Right atrium auricular region (tissue), 2 donors: ENCODE data around the gene TMEM52. TPM values are rescaled to one million over a fixed set of nuclear protein-coding genes. Genes with fewer than 3 reads are reported as not detected.
"Not testable (repeated sequence)": the region's sequence is repeated elsewhere in the genome, so short reads cannot be mapped to it uniquely, and the experiment has no call there.

Experiments used
- DNase-seq: peaks from one replicate; pipeline ENCODE4 v3.0.0-alpha.2; 2019; ENCODE audit warnings: low spot score
- H3K27ac ChIP-seq, 2 donors: fragments of 200-600 bp; sonication (generic); 1 replicate in 1 of 2; 2 replicates in 1 of 2; pipeline ENCODE4 v1.5.1; 2016 to 2019
- H3K27me3 ChIP-seq, 2 donors: fragments of 200-600 bp; sonication (generic); one replicate each; pipeline versions ENCODE4 v1.5.1 to v1.6.0; 2017 to 2019
- H3K36me3 ChIP-seq: fragments of 200-600 bp; sonication (generic); one replicate; pipeline ENCODE4 v1.5.1; 2016
- H3K4me1 ChIP-seq, 2 donors: fragments of 200-600 bp; sonication (generic); one replicate each; pipeline versions ENCODE4 v1.5.1 to v1.6.0; 2017 to 2019
- H3K4me3 ChIP-seq, 2 donors: fragments of 200-600 bp; sonication (generic); 1 replicate in 1 of 2; 2 replicates in 1 of 2; pipeline ENCODE4 v1.5.1; 2017 to 2019; ENCODE audit warnings: mild to moderate bottlenecking in 1 of 2, moderate library complexity in 1 of 2
- H3K9me3 ChIP-seq, 2 donors: fragments of 200-600 bp; sonication (generic); one replicate each; pipeline ENCODE4 v1.5.1; 2019
- CTCF ChIP-seq, 2 donors: fragments of 200-600 bp; sonication (generic); IDR thresholded peaks; one replicate each; pipeline ENCODE4 v1.5.1; 2019; ENCODE audit warnings: antibody characterized with exemption in 2 of 2
- total RNA-seq, 2 donors: library from RNA; depleted of rRNA; stranded (reverse); fragments of >200 nt; gene quantifications; one replicate each; pipeline ENCODE4 v1.1.0, GENCODE V29; 2016

Gene TMEM52
- total RNA-seq, 2 donors from 2014 or later: 0.51 to 1.8 TPM

GRCh38 chr1:1937061-1937460, 18.0 kb upstream of the TMEM52 start:
- Histone ChIP-seq H3K9me3 (no peaks in the 10 kb centered on the region), H3K36me3 (no peaks in the 10 kb centered on the region), H3K27me3 (no peaks in the 10 kb centered on the region), H3K4me1 (no peaks in the 10 kb centered on the region), H3K27ac (no peak overlapping the region), H3K4me3 (no peak overlapping the region)
- no peak for TF ChIP-seq CTCF (IDR thresholded peaks at IDR 0.05)
- no peak for DNase-seq

GRCh38 chr1:1934848-1935247, 15.8 kb upstream of the TMEM52 start:
- H3K4me1 ChIP-seq, H3K27ac ChIP-seq, H3K4me3 ChIP-seq, DNase-seq, H3K27me3 ChIP-seq, H3K36me3 ChIP-seq, H3K9me3 ChIP-seq: not testable (repeated sequence)

GRCh38 chr1:1929639-1930545, 10.8 kb upstream of the TMEM52 start:
- H3K27ac ChIP-seq: no peak overlapping the region
- peaks cover 0 to 17% of the 10 kb centered on the region in 2 donors for H3K4me1 ChIP-seq
- DNase-seq: no peak
- no peak for TF ChIP-seq CTCF (IDR thresholded peaks at IDR 0.05)
- no peaks in the 10 kb centered on the region for H3K27me3 ChIP-seq
- no peaks in the 10 kb centered on the region for H3K36me3 ChIP-seq
- no peak overlapping the region for H3K4me3 ChIP-seq
- no peaks in the 10 kb centered on the region for H3K9me3 ChIP-seq

GRCh38 chr1:1929102-1929638, 10.1 kb upstream of the TMEM52 start:
- H3K9me3 ChIP-seq: no peaks in the 10 kb centered on the region
- DNase-seq: no peak
- no peak for TF ChIP-seq CTCF (IDR thresholded peaks at IDR 0.05)
- H3K4me1 ChIP-seq: peaks cover 0 to 17% of the 10 kb centered on the region in 2 donors
- H3K27me3 ChIP-seq: no peaks in the 10 kb centered on the region
- no peaks in the 10 kb centered on the region for H3K36me3 ChIP-seq
- no peak overlapping the region for H3K27ac ChIP-seq
- H3K4me3 ChIP-seq: no peak overlapping the region

GRCh38 chr1:1928231-1929101, 9.4 kb upstream of the TMEM52 start:
- H3K27me3 ChIP-seq: no peaks in the 10 kb centered on the region
- DNase-seq: no peak
- no peaks in the 10 kb centered on the region for H3K9me3 ChIP-seq
- no peak overlapping the region for H3K4me3 ChIP-seq
- H3K27ac ChIP-seq: no peak overlapping the region
- no peaks in the 10 kb centered on the region for H3K36me3 ChIP-seq
- TF ChIP-seq CTCF (IDR thresholded peaks at IDR 0.05): no peak
- H3K4me1 ChIP-seq: peaks cover 0 to 17% of the 10 kb centered on the region in 2 donors

- DNase-seq: no peak
- Histone ChIP-seq H3K9me3 (no peaks in the 10 kb centered on the region), H3K27ac (no peak overlapping the region), H3K4me1 (peaks cover 0 to 17% of the 10 kb centered on the region in 2 donors), H3K27me3 (no peaks in the 10 kb centered on the region), H3K4me3 (no peak overlapping the region), H3K36me3 (no peaks in the 10 kb centered on the region)
- no peak for TF ChIP-seq CTCF (IDR thresholded peaks at IDR 0.05)
Measured at GRCh38 chr1:1927751-1928150, 8.7 kb upstream of the TMEM52 start.
